Omental fat pad (tissue), 4 donors: ENCODE data around the gene HEATR1. TPM values are rescaled to one million over a fixed set of nuclear protein-coding genes. Genes with fewer than 3 reads are reported as not detected.

Experiments used
- ATAC-seq: fragments of 150-250 bp; one replicate; pipeline ENCODE4 v1.9.1; 2016; ENCODE audit warnings: mild to moderate bottlenecking, moderate library complexity; ENCODE audit not compliant: low FRiP score
- DNase-seq: peaks from one replicate; pipeline ENCODE4 v3.0.0-alpha.2; 2019; ENCODE audit warnings: low spot score
- CTCF ChIP-seq, 3 donors: fragments of 450-650 bp; IDR thresholded peaks; one replicate each; pipeline ENCODE4 v1.5.1; 2016 to 2017; ENCODE audit warnings: antibody characterized with exemption in 3 of 3, mild to moderate bottlenecking in 3 of 3, moderate library complexity in 2 of 3
- total RNA-seq, 4 donors: library from RNA; depleted of rRNA; stranded (reverse); fragments of >200 nt; gene quantifications; one replicate each; pipeline ENCODE4 v1.1.0, GENCODE V29; 2016

The HEATR1 gene
- total RNA-seq, 4 donors from 2014 or later = 25.9 to 75.4 (median 41.9) TPM

- no peak for TF ChIP-seq CTCF (IDR thresholded peaks at IDR 0.05)
- ATAC-seq = peak; percentile 27
Observed at GRCh38 chr1:236502579-236502971, 101.7 kb downstream of the HEATR1 start.

GRCh38 chr1:236501093-236501492 is 103.2 kb downstream of the HEATR1 start:
- ATAC-seq (no peak), DNase-seq (no peak)
- no peak for TF ChIP-seq CTCF (IDR thresholded peaks at IDR 0.05)

More at GRCh38 chr1:236502579-236502971, 101.7 kb downstream of the HEATR1 start:
- DNase-seq = no peak

Other genes starting within 250 kb of the HEATR1 start
- 1 to 10 TPM in 1 of 4 donors, under 1 TPM in 2, not detected in 1; 0.24 to 1.2 (median 0.25) TPM for gene EDARADD, start 210.2 kb downstream of the HEATR1 start, total RNA-seq
- 100 to 1,000 TPM in 2 of 4 donors, 10 to 100 TPM in 2; 73.8 to 129 (median 110) TPM for gene LGALS8, start 80.5 kb downstream of the HEATR1 start, total RNA-seq
- 1 to 10 TPM in 3 of 4 donors, under 1 TPM in 1; 0.79 to 5.3 (median 1.8) TPM for gene ACTN2, start 82.0 kb upstream of the HEATR1 start, total RNA-seq
- 10 to 100 TPM; 24.9 to 38.0 (median 30.8) TPM for gene MTR, start 190.8 kb upstream of the HEATR1 start, total RNA-seq